ENCODE measurements around the gene CASP8AP2.
A peak's percentile ranks its signal among the peaks of the same experiment; 100 is the strongest.

CASP8AP2 gene

GRCh38 chr6:89874438-89874837 lies 44.8 kb downstream of the CASP8AP2 start:
- TF ChIP-seq ZBTB7A (IDR thresholded peaks at IDR 0.05; ENCODE audit: low read depth): no peak
- no peak for TF ChIP-seq TEAD4 (IDR thresholded peaks at IDR 0.05)
- TF ChIP-seq YY1 (IDR thresholded peaks at IDR 0.05; ENCODE audit: low read depth): no peak
- no peak for TF ChIP-seq RAD21 (IDR thresholded peaks at IDR 0.05; ENCODE audit: low read depth)
- no peak for TF ChIP-seq MAX (IDR thresholded peaks at IDR 0.05)
- no peak for TF ChIP-seq EGR1 (IDR thresholded peaks at IDR 0.05)
- TF ChIP-seq CREB1 (IDR thresholded peaks at IDR 0.05; ENCODE audit: low read depth): no peak
- TF ChIP-seq NFIC (IDR thresholded peaks at IDR 0.05): no peak
- TF ChIP-seq EP300 (IDR thresholded peaks at IDR 0.05; ENCODE audit: borderline replicate concordance): no peak
- no peak for TF ChIP-seq REST (IDR thresholded peaks at IDR 0.05; ENCODE audit: low read depth)
- TF ChIP-seq FOXM1 (IDR thresholded peaks at IDR 0.05; ENCODE audit: borderline replicate concordance, low read depth): no peak
- no peak for TF ChIP-seq USF1 (IDR thresholded peaks at IDR 0.05)
- TF ChIP-seq TAF1 (IDR thresholded peaks at IDR 0.05; ENCODE audit: low read depth): no peak

- no peak for TF ChIP-seq TCF12 (IDR thresholded peaks at IDR 0.05; ENCODE audit: low read depth)
- no peak for TF ChIP-seq NFIC (IDR thresholded peaks at IDR 0.05)
- TF ChIP-seq CEBPB (IDR thresholded peaks at IDR 0.05): no peak
- no peak for TF ChIP-seq TEAD4 (IDR thresholded peaks at IDR 0.05)
- no peak for TF ChIP-seq ZBTB7A (IDR thresholded peaks at IDR 0.05; ENCODE audit: low read depth)
- TF ChIP-seq TAF1 (IDR thresholded peaks at IDR 0.05; ENCODE audit: low read depth): no peak
- TF ChIP-seq REST (IDR thresholded peaks at IDR 0.05; ENCODE audit: low read depth): no peak
- no peak for TF ChIP-seq CREB1 (IDR thresholded peaks at IDR 0.05; ENCODE audit: low read depth)
- TF ChIP-seq MAX (IDR thresholded peaks at IDR 0.05): no peak
- no peak for TF ChIP-seq RAD21 (IDR thresholded peaks at IDR 0.05; ENCODE audit: low read depth)
Observed at GRCh38 chr6:89886378-89887120, 56.9 kb downstream of the CASP8AP2 start.

- TF ChIP-seq MAX (IDR thresholded peaks at IDR 0.05) (peak; percentile 91), TAF1 (IDR thresholded peaks at IDR 0.05; ENCODE audit: low read depth) (no peak), NFIC (IDR thresholded peaks at IDR 0.05) (no peak), CEBPB (IDR thresholded peaks at IDR 0.05) (no peak), TEAD4 (IDR thresholded peaks at IDR 0.05) (no peak), RAD21 (IDR thresholded peaks at IDR 0.05; ENCODE audit: low read depth) (no peak), FOXM1 (IDR thresholded peaks at IDR 0.05; ENCODE audit: borderline replicate concordance, low read depth) (no peak), YY1 (IDR thresholded peaks at IDR 0.05; ENCODE audit: low read depth) (no peak), USF1 (IDR thresholded peaks at IDR 0.05) (no peak), REST (IDR thresholded peaks at IDR 0.05; ENCODE audit: low read depth) (0 out of 2 replicates have a peak, but pooled peaks have one; percentile 12), TCF12 (IDR thresholded peaks at IDR 0.05; ENCODE audit: low read depth) (no peak), EP300 (IDR thresholded peaks at IDR 0.05; ENCODE audit: borderline replicate concordance) (no peak), EGR1 (IDR thresholded peaks at IDR 0.05) (peak; percentile 64; the same call in 1 of the 2 replicates), CREB1 (IDR thresholded peaks at IDR 0.05; ENCODE audit: low read depth) (no peak), ZBTB7A (IDR thresholded peaks at IDR 0.05; ENCODE audit: low read depth) (no peak)
Observed at GRCh38 chr6:89887452-89888137, 57.9 kb downstream of the CASP8AP2 start.

All from Ishikawa (cell line).